ENCODE measurements around the gene RRAS2. TPM values are rescaled to one million over a fixed set of nuclear protein-coding genes. Genes with fewer than 3 reads are reported as not detected.
A peak's percentile ranks its signal among the peaks of the same experiment; 100 is the strongest.
"Not testable (repeated sequence)": the region's sequence is repeated elsewhere in the genome, so short reads cannot be mapped to it uniquely, and the experiment has no call there.

RRAS2 gene
- total RNA-seq, 2 donors from 2014 or later, result 15.8 to 27.5 TPM

GRCh38 chr11:14359501-14360031 lies 583 bp upstream of the RRAS2 start:
- WGBS, 2 donors, result 63% methylated on average over 5 of the region's 5 CpGs
- Histone ChIP-seq H3K9me3 (no peaks in the 10 kb centered on the region), H3K27me3 (no peaks in the 10 kb centered on the region), H3K27ac (peak overlapping the region in 3 of 4 donors; percentile 75 to 94 (median 87)), H3K4me1 (peaks cover 7% of the 10 kb centered on the region), H3K4me3 (peak overlapping the region in 1 of 2 donors; percentile 13), H3K36me3 (replicated peaks in 1 of 2; ENCODE audit: insufficient read depth in 1 of 2, low read depth in 2 of 2) (no peaks in the 10 kb centered on the region)
- TF ChIP-seq POLR2A (IDR thresholded peaks at IDR 0.05) (no peak), CTCF (IDR thresholded peaks at IDR 0.05) (no peak)
- intact Hi-C loops (cut with DNase I), result no loop called here
- ATAC-seq, result no peak
- no peak for DNase-seq

- ATAC-seq (peak; percentile 87), DNase-seq (peak; percentile 64 to 73 (median 70))
- intact Hi-C loops (cut with DNase I), result no loop called here
- peak overlapping the region; percentile 49 to 80 for H3K4me3 ChIP-seq
- H3K36me3 ChIP-seq (replicated peaks in 1 of 2; ENCODE audit: insufficient read depth in 1 of 2, low read depth in 2 of 2), result no peaks in the 10 kb centered on the region
- H3K9me3 ChIP-seq, result no peaks in the 10 kb centered on the region
- H3K4me1 ChIP-seq, result peaks cover 7% of the 10 kb centered on the region
- peak overlapping the region; percentile 75 to 94 (median 82) for H3K27ac ChIP-seq
- H3K27me3 ChIP-seq, result no peaks in the 10 kb centered on the region
- no peak for TF ChIP-seq CTCF (IDR thresholded peaks at IDR 0.05)
- peak; percentile 51 to 74 (median 59) for TF ChIP-seq POLR2A (IDR thresholded peaks at IDR 0.05)
- 0 to 1% methylated on average over 12 to 72 of the region's 73 CpGs for whole genome bisulfite sequencing, 2 donors
Measured at GRCh38 chr11:14357881-14358728, 878 bp downstream of the RRAS2 start.

- DNase-seq, result no peak
- Histone ChIP-seq H3K4me1 (peaks cover 7% of the 10 kb centered on the region), H3K27ac (no peak overlapping the region), H3K4me3 (no peak overlapping the region), H3K9me3 (no peaks in the 10 kb centered on the region), H3K27me3 (no peaks in the 10 kb centered on the region), H3K36me3 (replicated peaks in 1 of 2; ENCODE audit: insufficient read depth in 1 of 2, low read depth in 2 of 2) (no peaks in the 10 kb centered on the region)
- intact Hi-C loops (cut with DNase I), result no loop called here
- no peak for TF ChIP-seq CTCF (IDR thresholded peaks at IDR 0.05)
- no peak for TF ChIP-seq POLR2A (IDR thresholded peaks at IDR 0.05)
- WGBS, 2 donors, result 82 to 98% methylated on average over 2 of the region's 2 CpGs
- no peak for ATAC-seq
Measured at GRCh38 chr11:14356342-14356741, 2.6 kb downstream of the RRAS2 start.

GRCh38 chr11:14354604-14355003 lies 4.4 kb downstream of the RRAS2 start:
- H3K36me3 ChIP-seq (replicated peaks in 1 of 2; ENCODE audit: insufficient read depth in 1 of 2, low read depth in 2 of 2); H3K27ac ChIP-seq; ATAC-seq; H3K4me1 ChIP-seq; DNase-seq; H3K4me3 ChIP-seq; intact Hi-C loops (cut with DNase I); H3K27me3 ChIP-seq; H3K9me3 ChIP-seq: not testable (repeated sequence)
- 97% methylated on average over 7 of the region's 7 CpGs for WGBS, 2 donors

- 94% methylated on average over 3 of the region's 3 CpGs for WGBS, 2 donors
- no peak for DNase-seq
- no peak for TF ChIP-seq CTCF (IDR thresholded peaks at IDR 0.05)
- Histone ChIP-seq H3K27ac (no peak overlapping the region), H3K4me3 (no peak overlapping the region), H3K4me1 (peaks cover 2% of the 10 kb centered on the region), H3K36me3 (replicated peaks in 1 of 2; ENCODE audit: insufficient read depth in 1 of 2, low read depth in 2 of 2) (no peaks in the 10 kb centered on the region), H3K9me3 (no peaks in the 10 kb centered on the region), H3K27me3 (no peaks in the 10 kb centered on the region)
- ATAC-seq, result no peak
- intact Hi-C loops (cut with DNase I), result no loop called here
Measured at GRCh38 chr11:14350716-14351238, 8.2 kb downstream of the RRAS2 start.
